Smooth muscle cell (in vitro differentiated cells): Measurements from ENCODE around the gene BLOC1S5. TPM values are rescaled to one million over a fixed set of nuclear protein-coding genes. Genes with fewer than 3 reads are reported as not detected.
"Not testable (repeated sequence)": the region's sequence is repeated elsewhere in the genome, so short reads cannot be mapped to it uniquely, and the experiment has no call there.

Source experiments
- DNase-seq: peaks from one replicate; lab custom pipeline; 2025; ENCODE audit not compliant: unreplicated experiment; lab: John Stamatoyannopoulos, UW
- H2AFZ ChIP-seq: fragments of 200-600 bp; sonication (generic); 2 replicates; pipeline ENCODE4 v1.6.0; 2016; ENCODE audit warnings: antibody characterized with exemption, low read depth, mild to moderate bottlenecking
- H3F3A ChIP-seq: fragments of 200-600 bp; sonication (generic); 2 replicates; pipeline ENCODE4 v1.6.0; 2017; ENCODE audit warnings: antibody characterized with exemption, low read depth
- H3K27ac ChIP-seq: fragments of 200-600 bp; sonication (generic); 2 replicates; pipeline ENCODE4 v1.5.1; 2016; ENCODE audit warnings: low read depth, mild to moderate bottlenecking
- H3K27me3 ChIP-seq: fragments of 200-600 bp; sonication (generic); 2 replicates; pipeline ENCODE4 v1.6.1; 2016; ENCODE audit warnings: low read depth, mild to moderate bottlenecking
- H3K36me3 ChIP-seq: fragments of 200-600 bp; sonication (generic); 2 replicates; pipeline ENCODE4 v1.5.1; 2016; ENCODE audit warnings: low read depth
- H3K4me1 ChIP-seq: fragments of 200-600 bp; sonication (generic); 2 replicates; pipeline ENCODE4 v1.5.1; 2016; ENCODE audit warnings: low read depth
- H3K4me2 ChIP-seq: fragments of 200-600 bp; sonication (generic); 2 replicates; pipeline ENCODE4 v1.6.0; 2016; ENCODE audit warnings: mild to moderate bottlenecking
- H3K4me3 ChIP-seq: fragments of 200-600 bp; sonication (generic); 2 replicates; pipeline ENCODE4 v1.5.1; 2016; ENCODE audit warnings: mild to moderate bottlenecking
- H3K79me2 ChIP-seq: fragments of 200-600 bp; sonication (generic); 2 replicates; pipeline ENCODE4 v1.6.0; 2016; ENCODE audit warnings: low read depth, mild to moderate bottlenecking
- H3K9ac ChIP-seq: fragments of 200-600 bp; sonication (generic); 2 replicates; pipeline ENCODE4 v1.6.0; 2016; ENCODE audit warnings: low read depth
- H3K9me3 ChIP-seq: fragments of 200-600 bp; sonication (generic); replicated peaks from 2 replicates; pipeline ENCODE4 v1.5.1; 2016; ENCODE audit warnings: low read depth
- H4K20me1 ChIP-seq: fragments of 200-600 bp; sonication (generic); 2 replicates; pipeline ENCODE4 v1.6.0; 2016; ENCODE audit warnings: low read depth
- WGBS: methylation state at CpG from one replicate; pipeline ENCODE4 v1.1.7; 2016; ENCODE audit warnings: low lambda C conversion rate; 5-methylcytosine and 5-hydroxymethylcytosine counted together
- polyA plus RNA-seq: library from polyadenylated mRNA; unstranded; fragments of >200 nt; fragmentation: Nextera tagmentation; extraction: Ambion mirVana; gene quantifications from 2 replicates; pipeline ENCODE4 v1.2.1, GENCODE V29; 2016
- total RNA-seq: library from RNA; depleted of rRNA; stranded (reverse); fragments of >200 nt; gene quantifications from 2 replicates; pipeline ENCODE4 v1.2.3, GENCODE V29; 2014
- TF ChIP-seq, protein P1 (sequence below): fragments of 200-600 bp; sonication (generic); IDR thresholded peaks from 2 replicates; pipeline ENCODE4 v1.5.1; 2017; ENCODE audit warnings: borderline replicate concordance, mild to moderate bottlenecking, antibody characterized with exemption; ENCODE audit not compliant: insufficient read depth, poor library complexity, severe bottlenecking

The BLOC1S5 gene
- total and polyA plus RNA-seq, 2 experiments from 2014 or later: 10.7 to 13.7 TPM

DNA sequence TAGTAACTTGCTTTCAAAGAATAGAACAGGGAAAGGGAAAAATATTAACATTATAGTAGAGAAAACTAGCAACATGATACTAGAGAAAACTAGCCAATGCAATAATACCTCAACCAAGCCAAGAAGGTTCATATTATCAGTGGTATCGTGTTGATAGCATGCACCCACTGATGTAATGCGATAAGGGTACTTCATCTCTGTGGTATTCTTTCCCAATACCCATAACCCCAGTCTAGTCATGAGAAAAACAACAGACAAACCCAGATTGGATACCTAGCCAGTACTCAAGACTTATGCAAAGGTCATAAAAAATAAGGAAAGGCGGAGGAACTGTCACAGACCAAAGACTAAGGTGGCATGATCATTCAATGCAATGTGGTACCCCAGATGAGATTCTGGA is 21.0 kb downstream of the BLOC1S5 start:
- Histone ChIP-seq H3K4me3 (no peak overlapping the region), H3K27ac (no peak overlapping the region), H3K4me2 (no peak overlapping the region), H3F3A (no peaks in the 10 kb centered on the region), H4K20me1 (no peaks in the 10 kb centered on the region), H3K4me1 (peaks cover 7% of the 10 kb centered on the region), H3K79me2 (peaks cover 3% of the 10 kb centered on the region), H3K27me3 (no peaks in the 10 kb centered on the region), H3K9me3 (no peaks in the 10 kb centered on the region), H2AFZ (no peak overlapping the region), H3K9ac (no peak overlapping the region), H3K36me3 (peaks cover 13% of the 10 kb centered on the region)
- 82% methylated on average over 3 of the region's 3 CpGs for WGBS
- DNase-seq: no peak
- TF ChIP-seq, protein P1, sequence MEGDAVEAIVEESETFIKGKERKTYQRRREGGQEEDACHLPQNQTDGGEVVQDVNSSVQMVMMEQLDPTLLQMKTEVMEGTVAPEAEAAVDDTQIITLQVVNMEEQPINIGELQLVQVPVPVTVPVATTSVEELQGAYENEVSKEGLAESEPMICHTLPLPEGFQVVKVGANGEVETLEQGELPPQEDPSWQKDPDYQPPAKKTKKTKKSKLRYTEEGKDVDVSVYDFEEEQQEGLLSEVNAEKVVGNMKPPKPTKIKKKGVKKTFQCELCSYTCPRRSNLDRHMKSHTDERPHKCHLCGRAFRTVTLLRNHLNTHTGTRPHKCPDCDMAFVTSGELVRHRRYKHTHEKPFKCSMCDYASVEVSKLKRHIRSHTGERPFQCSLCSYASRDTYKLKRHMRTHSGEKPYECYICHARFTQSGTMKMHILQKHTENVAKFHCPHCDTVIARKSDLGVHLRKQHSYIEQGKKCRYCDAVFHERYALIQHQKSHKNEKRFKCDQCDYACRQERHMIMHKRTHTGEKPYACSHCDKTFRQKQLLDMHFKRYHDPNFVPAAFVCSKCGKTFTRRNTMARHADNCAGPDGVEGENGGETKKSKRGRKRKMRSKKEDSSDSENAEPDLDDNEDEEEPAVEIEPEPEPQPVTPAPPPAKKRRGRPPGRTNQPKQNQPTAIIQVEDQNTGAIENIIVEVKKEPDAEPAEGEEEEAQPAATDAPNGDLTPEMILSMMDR: no peak

- no peak overlapping the region for H3K27ac ChIP-seq
- H3K4me1 ChIP-seq: no peaks in the 10 kb centered on the region
- DNase-seq: no peak
- H3F3A ChIP-seq: no peaks in the 10 kb centered on the region
- 99% methylated on average over 9 of the region's 9 CpGs for WGBS
- H3K9ac ChIP-seq: no peak overlapping the region
- no peaks in the 10 kb centered on the region for H3K27me3 ChIP-seq
- H3K4me2 ChIP-seq: no peak overlapping the region
- no peaks in the 10 kb centered on the region for H4K20me1 ChIP-seq
- H3K36me3 ChIP-seq: peaks cover 13% of the 10 kb centered on the region
- TF ChIP-seq, protein P1: no peak
- H2AFZ ChIP-seq: no peak overlapping the region
- H3K9me3 ChIP-seq: no peaks in the 10 kb centered on the region
- H3K4me3 ChIP-seq: no peak overlapping the region
- peaks cover 10% of the 10 kb centered on the region for H3K79me2 ChIP-seq
These were observed 22.1 kb downstream of the BLOC1S5 start for GRCh38 chr6:8041913-8042583.

DNA sequence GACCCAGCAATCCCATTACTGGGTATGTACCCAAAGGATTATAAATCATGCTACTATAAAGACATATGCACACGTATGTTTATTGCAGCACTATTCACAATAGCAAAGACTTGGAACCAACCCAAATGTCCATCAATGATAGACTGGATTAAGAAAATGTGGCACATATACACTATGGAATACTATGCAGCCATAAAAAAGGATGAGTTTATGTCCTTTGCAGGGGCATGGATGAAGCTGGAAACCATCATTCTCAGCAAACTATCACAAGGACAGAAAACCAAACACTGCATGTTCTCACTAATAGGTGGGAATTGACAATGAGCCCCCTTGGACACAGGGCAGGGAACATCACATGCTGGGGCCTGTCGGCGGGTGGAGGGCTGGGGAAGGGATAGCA is 30.1 kb downstream of the BLOC1S5 start:
- peaks cover 37% of the 10 kb centered on the region for H3K79me2 ChIP-seq
- H3K4me2 ChIP-seq, H4K20me1 ChIP-seq, H3K4me1 ChIP-seq, H3K4me3 ChIP-seq, H3F3A ChIP-seq, DNase-seq, H3K9ac ChIP-seq, H3K27me3 ChIP-seq, H2AFZ ChIP-seq, H3K36me3 ChIP-seq, H3K9me3 ChIP-seq, H3K27ac ChIP-seq: not testable (repeated sequence)
- 72% methylated on average over 3 of the region's 3 CpGs for WGBS

DNA sequence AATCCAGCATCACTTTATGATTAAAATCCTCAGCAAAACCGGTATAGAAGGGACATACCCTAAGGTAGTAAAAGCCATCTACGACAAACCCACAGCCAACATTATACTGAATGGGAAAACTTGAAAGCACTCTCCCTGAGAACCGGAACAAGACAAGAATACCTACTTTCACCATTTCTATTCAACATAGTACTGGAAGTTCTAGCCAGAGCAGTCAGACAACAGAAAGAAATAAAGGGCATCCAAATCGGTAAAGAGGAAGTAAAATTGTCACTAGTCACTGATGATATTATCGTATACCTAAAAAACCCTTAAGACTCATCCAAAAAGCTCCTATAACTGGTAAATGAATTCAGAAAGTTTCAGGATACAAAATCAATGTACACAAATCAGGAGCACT is 33.3 kb downstream of the BLOC1S5 start:
- H3K36me3 ChIP-seq: no peaks in the 10 kb centered on the region
- peaks cover 15% of the 10 kb centered on the region for H4K20me1 ChIP-seq
- H3K79me2 ChIP-seq: peaks cover 28% of the 10 kb centered on the region
- no peak overlapping the region for H3K4me2 ChIP-seq
- H2AFZ ChIP-seq: no peak overlapping the region
- H3F3A ChIP-seq: no peaks in the 10 kb centered on the region
- DNase-seq: no peak
- no peak overlapping the region for H3K4me3 ChIP-seq
- peaks cover 3% of the 10 kb centered on the region for H3K4me1 ChIP-seq
- H3K27ac ChIP-seq: no peak overlapping the region
- H3K9me3 ChIP-seq: no peaks in the 10 kb centered on the region
- TF ChIP-seq, protein P1: no peak
- WGBS: 93% methylated on average over 5 of the region's 5 CpGs
- H3K9ac ChIP-seq: no peak overlapping the region
- H3K27me3 ChIP-seq: no peaks in the 10 kb centered on the region
